ENCODE results near the gene MYPOP. TPM values are rescaled to one million over a fixed set of nuclear protein-coding genes. Genes with fewer than 3 reads are reported as not detected.
"Not testable (repeated sequence)": the region's sequence is repeated elsewhere in the genome, so short reads cannot be mapped to it uniquely, and the experiment has no call there.

Gene MYPOP
- total RNA-seq, 1 donor from 2014 or later, result 1.2 TPM

- no peak for DNase-seq (ENCODE audit: low read depth in 2 of 2)
Measured at GRCh38 chr19:45883881-45884681, 18.3 kb downstream of the MYPOP start.

- DNase-seq (ENCODE audit: low read depth in 2 of 2), result no peak
Measured at GRCh38 chr19:45883586-45883880, 18.9 kb downstream of the MYPOP start.

- DNase-seq (ENCODE audit: low read depth in 2 of 2), result peak; percentile 91 to 94
Measured at GRCh38 chr19:45882652-45883585, 19.5 kb downstream of the MYPOP start.

- no peak for DNase-seq (ENCODE audit: low read depth in 2 of 2)
Measured at GRCh38 chr19:45881909-45882528, 20.4 kb downstream of the MYPOP start.

GRCh38 chr19:45881082-45881908 lies 21.1 kb downstream of the MYPOP start:
- no peak for DNase-seq (ENCODE audit: low read depth in 2 of 2)

- DNase-seq (ENCODE audit: low read depth in 2 of 2), result no peak
Measured at GRCh38 chr19:45879971-45880370, 22.4 kb downstream of the MYPOP start.

GRCh38 chr19:45879055-45879454 lies 23.4 kb downstream of the MYPOP start:
- DNase-seq (ENCODE audit: low read depth in 2 of 2), result no peak

GRCh38 chr19:45878043-45878794 lies 24.2 kb downstream of the MYPOP start:
- no peak for DNase-seq (ENCODE audit: low read depth in 2 of 2)

- DNase-seq (ENCODE audit: low read depth in 2 of 2), result peak; percentile 26 to 68
Measured at GRCh38 chr19:45876411-45877197, 25.8 kb downstream of the MYPOP start.

GRCh38 chr19:45876161-45876410 lies 26.3 kb downstream of the MYPOP start:
- no peak for DNase-seq (ENCODE audit: low read depth in 2 of 2)

GRCh38 chr19:45874620-45874966 lies 27.8 kb downstream of the MYPOP start:
- no peak for DNase-seq (ENCODE audit: low read depth in 2 of 2)

GRCh38 chr19:45873219-45873772 lies 29.1 kb downstream of the MYPOP start:
- DNase-seq (ENCODE audit: low read depth in 2 of 2), result no peak

- DNase-seq (ENCODE audit: low read depth in 2 of 2), result no peak
Measured at GRCh38 chr19:45872095-45872919, 30.1 kb downstream of the MYPOP start.

GRCh38 chr19:45870798-45871197 lies 31.6 kb downstream of the MYPOP start:
- DNase-seq (ENCODE audit: low read depth in 2 of 2), result no peak

- DNase-seq (ENCODE audit: low read depth in 2 of 2), result not testable (repeated sequence)
Measured at GRCh38 chr19:45867241-45867640, 35.2 kb downstream of the MYPOP start.

- DNase-seq (ENCODE audit: low read depth in 2 of 2), result no peak
Measured at GRCh38 chr19:45866400-45867176, 35.8 kb downstream of the MYPOP start.

- no peak for DNase-seq (ENCODE audit: low read depth in 2 of 2)
Measured at GRCh38 chr19:45865269-45865948, 37.0 kb downstream of the MYPOP start.
